Activated T-helper 2 cell treated with anti-CD3 and anti-CD28 coated beads, Interferon-gamma antibody, Interleukin-2, Interleukin-4, amounts not matched to agents 10 μg/mL and 5 μg/mL and 100 μg/mL, durations not matched to agents 14 hours and 24 hours and 36 hours (primary cell): ENCODE data around the gene DMRT3. TPM values are rescaled to one million over a fixed set of nuclear protein-coding genes. Genes with fewer than 3 reads are reported as not detected.
A peak's percentile ranks its signal among the peaks of the same experiment; 100 is the strongest.

ENCODE experiments used
- DNase-seq: peaks from one replicate; pipeline ENCODE4 v3.0.0; 2021; ENCODE audit warnings: low spot score
- H3K27ac Mint-ChIP-seq: one replicate; pipeline ENCODE4 v1.8.0; 2021; ENCODE audit warnings: mixed read lengths
- H3K27me3 Mint-ChIP-seq: one replicate; pipeline ENCODE4 v1.8.0; 2021; ENCODE audit warnings: low read depth, mixed read lengths
- H3K36me3 Mint-ChIP-seq: one replicate; pipeline ENCODE4 v1.8.0; 2021; ENCODE audit warnings: low read depth, mixed read lengths
- H3K4me1 Mint-ChIP-seq: one replicate; pipeline ENCODE4 v1.8.0; 2021; ENCODE audit warnings: low read depth, mixed read lengths
- H3K4me3 Mint-ChIP-seq: one replicate; pipeline ENCODE4 v1.8.0; 2021; ENCODE audit warnings: low read depth, mild to moderate bottlenecking, moderate library complexity, mixed read lengths
- H3K9me3 Mint-ChIP-seq: one replicate; pipeline ENCODE4 v1.8.0; 2021; ENCODE audit warnings: mixed read lengths
- intact Hi-C: fragments of 100-400 bp; cut with micrococcal nuclease; formaldehyde crosslinking; loops from one replicate; pipeline ENCODE4 v1.15.1; 2023
- total RNA-seq: library from RNA; stranded (reverse); gene quantifications from 2 replicates; pipeline ENCODE4 v1.2.3, GENCODE V29; 2022

DMRT3 gene, protein sequence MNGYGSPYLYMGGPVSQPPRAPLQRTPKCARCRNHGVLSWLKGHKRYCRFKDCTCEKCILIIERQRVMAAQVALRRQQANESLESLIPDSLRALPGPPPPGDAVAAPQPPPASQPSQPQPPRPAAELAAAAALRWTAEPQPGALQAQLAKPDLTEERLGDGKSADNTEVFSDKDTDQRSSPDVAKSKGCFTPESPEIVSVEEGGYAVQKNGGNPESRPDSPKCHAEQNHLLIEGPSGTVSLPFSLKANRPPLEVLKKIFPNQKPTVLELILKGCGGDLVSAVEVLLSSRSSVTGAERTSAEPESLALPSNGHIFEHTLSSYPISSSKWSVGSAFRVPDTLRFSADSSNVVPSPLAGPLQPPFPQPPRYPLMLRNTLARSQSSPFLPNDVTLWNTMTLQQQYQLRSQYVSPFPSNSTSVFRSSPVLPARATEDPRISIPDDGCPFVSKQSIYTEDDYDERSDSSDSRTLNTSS
- not detected in 2 replicates for total RNA-seq

DNA sequence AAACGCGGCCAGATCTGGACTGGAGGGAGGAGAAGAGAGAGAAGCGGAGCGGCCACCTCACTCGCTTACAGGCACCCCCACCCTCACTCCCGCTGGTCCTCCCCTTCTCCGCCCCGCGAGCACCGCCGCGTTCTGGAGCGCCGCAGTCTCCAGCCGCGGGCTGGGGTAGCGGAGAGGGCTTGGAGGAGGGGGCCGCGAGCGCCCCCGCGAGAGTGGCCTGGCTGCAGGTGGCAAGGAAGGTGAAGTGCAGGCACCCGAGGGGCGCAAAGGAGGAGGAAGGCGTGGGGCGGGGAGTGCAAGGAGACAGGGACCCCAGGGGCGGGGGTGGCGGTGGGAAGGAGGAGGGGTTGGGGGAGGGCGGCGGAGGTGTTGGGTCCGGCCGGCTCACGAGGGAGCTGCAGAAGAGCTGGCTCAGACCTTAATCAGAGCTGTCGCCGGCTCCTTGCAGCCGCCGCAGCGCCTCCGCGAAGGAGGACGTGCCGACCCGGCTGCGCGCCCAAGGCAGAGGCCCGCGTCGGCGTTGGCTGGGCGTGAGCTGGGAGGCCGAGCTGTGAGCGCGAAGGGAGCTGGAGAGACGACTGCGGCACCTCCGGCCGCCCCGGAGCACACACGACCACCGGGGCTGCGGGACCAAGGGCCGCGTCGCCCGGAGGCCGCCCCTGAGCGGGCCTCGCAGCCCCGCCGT lies at the start of gene DMRT3:
Gene DMRT3, plus strand, starts transcription at position 398 of the 685 bp plus-strand sequence. CDS start 347 bp downstream, outside the sequence.
- peaks cover 76% of the 10 kb centered on the region for H3K27me3 Mint-ChIP-seq
- H3K27ac Mint-ChIP-seq, result peak within 1 kb of the TSS; percentile 38
- H3K4me1 Mint-ChIP-seq, result no peaks in the 10 kb centered on the region
- no peak within 1 kb of the TSS for H3K4me3 Mint-ChIP-seq
- no peak for DNase-seq
- no peaks in the 10 kb centered on the region for H3K9me3 Mint-ChIP-seq
- intact Hi-C loops, result no loop called here
- no peaks in the 10 kb centered on the region for H3K36me3 Mint-ChIP-seq

DNA sequence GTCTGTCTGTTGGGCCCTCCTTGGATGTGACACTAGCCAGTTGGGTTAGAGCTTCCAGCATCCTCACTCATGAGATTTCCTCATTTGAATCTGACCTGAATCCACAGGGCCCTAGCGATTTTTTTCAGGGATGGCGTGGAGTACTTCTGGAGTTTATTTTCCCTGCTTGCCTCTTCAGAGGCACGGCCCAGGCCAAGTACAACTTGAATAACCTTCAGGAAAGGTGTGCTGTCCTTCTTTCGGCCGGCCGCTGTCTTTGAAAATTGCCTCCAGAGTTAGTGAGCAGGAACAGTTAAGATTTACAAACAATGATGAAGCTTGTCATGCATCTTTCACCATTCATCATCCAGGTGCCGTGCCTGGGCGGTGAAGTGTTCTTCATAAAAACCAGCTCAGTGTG lies 49.5 kb upstream of the DMRT3 start:
- Mint-ChIP-seq H3K4me3 (no peak overlapping the region), H3K4me1 (no peaks in the 10 kb centered on the region), H3K9me3 (no peaks in the 10 kb centered on the region), H3K27ac (no peak overlapping the region), H3K36me3 (no peaks in the 10 kb centered on the region), H3K27me3 (peaks cover 6% of the 10 kb centered on the region)
- no peak for DNase-seq
- intact Hi-C loops, result no loop called here

DNA sequence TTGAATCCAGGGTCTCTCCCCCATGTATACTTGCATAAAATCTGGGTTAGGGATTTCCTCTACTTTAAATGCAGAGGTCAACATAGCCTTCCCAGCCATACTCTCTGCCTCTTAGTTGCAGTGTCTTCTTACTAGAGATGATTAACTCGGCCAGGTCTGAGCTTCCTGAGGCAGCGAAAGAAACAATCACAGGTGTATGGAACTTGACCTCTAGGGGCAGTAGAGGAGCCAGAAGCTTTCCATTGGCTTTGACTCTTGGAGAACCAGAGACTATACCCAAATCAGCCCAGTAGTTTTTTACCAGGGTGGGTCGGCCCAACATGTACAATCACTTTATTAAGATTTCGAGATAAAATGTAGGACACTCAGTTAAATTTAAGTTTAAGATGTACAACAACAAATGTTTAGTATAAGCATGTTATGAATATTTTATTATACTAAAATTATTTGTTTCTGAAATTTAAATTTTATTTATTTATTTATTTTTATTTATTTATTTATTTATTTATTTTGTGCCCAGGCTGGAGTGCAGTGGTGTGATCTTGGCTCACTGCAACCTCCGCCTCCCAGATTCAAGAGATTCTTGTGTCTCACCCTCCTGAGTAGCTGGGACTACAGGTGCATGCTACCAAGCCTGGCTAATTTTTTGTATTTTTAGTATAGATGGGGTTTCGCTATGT lies 48.0 kb upstream of the DMRT3 start:
- no peaks in the 10 kb centered on the region for H3K9me3 Mint-ChIP-seq
- H3K4me1 Mint-ChIP-seq, result no peaks in the 10 kb centered on the region
- H3K27ac Mint-ChIP-seq, result no peak overlapping the region
- H3K4me3 Mint-ChIP-seq, result no peak overlapping the region
- no peak for DNase-seq
- H3K36me3 Mint-ChIP-seq, result no peaks in the 10 kb centered on the region
- intact Hi-C loops, result no loop called here
- H3K27me3 Mint-ChIP-seq, result peaks cover 6% of the 10 kb centered on the region

DNA sequence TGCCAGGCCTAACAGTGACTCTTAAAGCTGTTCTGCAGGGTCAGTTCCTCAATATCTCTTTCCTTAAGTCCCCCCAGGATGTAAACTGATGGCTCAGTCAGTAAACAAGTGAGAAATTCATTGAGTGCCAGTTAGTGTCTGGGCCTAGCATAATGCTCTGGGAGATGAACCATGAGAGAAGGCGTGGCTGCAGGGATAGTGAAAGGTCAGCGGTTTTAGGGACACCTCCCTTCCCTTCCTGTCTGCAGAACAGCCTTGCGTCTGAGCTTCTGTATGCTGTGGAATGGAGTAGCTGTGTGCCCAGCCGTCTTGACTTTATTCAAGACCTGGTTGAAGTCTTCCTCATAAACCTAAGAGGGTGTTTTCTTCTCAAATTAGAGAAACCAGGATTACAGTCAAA lies 46.7 kb upstream of the DMRT3 start:
- H3K4me1 Mint-ChIP-seq, result no peaks in the 10 kb centered on the region
- H3K4me3 Mint-ChIP-seq, result no peak overlapping the region
- H3K9me3 Mint-ChIP-seq, result no peaks in the 10 kb centered on the region
- intact Hi-C loops, result no loop called here
- H3K27me3 Mint-ChIP-seq, result peaks cover 6% of the 10 kb centered on the region
- no peaks in the 10 kb centered on the region for H3K36me3 Mint-ChIP-seq
- no peak for DNase-seq
- no peak overlapping the region for H3K27ac Mint-ChIP-seq

DNA sequence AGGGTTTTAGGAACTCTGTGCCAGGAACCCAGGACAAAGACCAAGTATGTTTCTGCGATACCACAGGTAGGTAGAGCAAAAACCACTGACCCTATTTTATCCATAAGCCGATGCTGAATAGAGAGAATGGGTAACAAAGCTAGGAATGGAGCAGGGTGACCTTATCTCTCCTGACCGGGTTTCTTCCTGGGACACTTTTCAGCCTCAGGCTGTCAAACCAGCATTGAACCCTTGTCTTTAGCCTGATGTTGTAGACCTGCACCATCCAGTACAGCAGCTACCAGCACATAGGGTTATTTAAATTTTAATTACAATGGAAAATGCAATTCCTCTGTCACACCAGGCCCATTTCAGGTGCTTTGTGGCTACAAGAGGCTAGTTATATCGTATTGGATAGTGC lies 43.1 kb upstream of the DMRT3 start:
- no peaks in the 10 kb centered on the region for H3K4me1 Mint-ChIP-seq
- no peak overlapping the region for H3K4me3 Mint-ChIP-seq
- no peaks in the 10 kb centered on the region for H3K36me3 Mint-ChIP-seq
- DNase-seq, result no peak
- intact Hi-C loops, result no loop called here
- peaks cover 19% of the 10 kb centered on the region for H3K27me3 Mint-ChIP-seq
- no peaks in the 10 kb centered on the region for H3K9me3 Mint-ChIP-seq
- H3K27ac Mint-ChIP-seq, result no peak overlapping the region

DNA sequence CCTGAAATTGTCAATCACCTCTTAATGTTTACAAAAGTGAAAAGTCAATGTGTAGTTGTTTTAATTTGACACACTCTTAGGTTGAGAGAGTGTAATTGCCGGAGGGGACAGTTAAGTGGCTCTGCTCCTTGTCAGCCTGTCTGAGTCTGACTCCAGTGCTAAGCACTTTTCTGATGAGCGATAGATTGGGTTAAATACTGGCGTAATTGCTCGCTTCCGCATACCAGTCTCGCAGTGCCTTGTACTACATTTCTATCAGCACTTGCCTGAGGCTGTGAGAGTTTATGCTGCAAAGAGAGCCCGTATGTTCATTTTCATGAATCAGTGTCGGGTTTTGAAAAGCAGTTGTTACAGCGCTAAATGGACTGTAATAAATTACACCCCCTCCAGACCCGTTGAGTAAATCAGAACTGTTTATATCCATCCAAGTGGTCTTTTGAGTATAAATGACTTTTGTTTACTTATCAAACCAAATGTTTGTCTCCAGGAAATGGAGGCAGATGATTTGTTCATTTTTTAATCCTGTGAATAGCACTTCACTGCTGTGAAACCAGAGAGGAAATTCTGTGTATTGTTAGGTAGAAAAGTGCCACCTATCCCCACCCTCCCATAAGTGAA lies 41.0 kb upstream of the DMRT3 start:
- intact Hi-C loops, result no loop called here
- H3K9me3 Mint-ChIP-seq, result peaks cover 5% of the 10 kb centered on the region

DNA sequence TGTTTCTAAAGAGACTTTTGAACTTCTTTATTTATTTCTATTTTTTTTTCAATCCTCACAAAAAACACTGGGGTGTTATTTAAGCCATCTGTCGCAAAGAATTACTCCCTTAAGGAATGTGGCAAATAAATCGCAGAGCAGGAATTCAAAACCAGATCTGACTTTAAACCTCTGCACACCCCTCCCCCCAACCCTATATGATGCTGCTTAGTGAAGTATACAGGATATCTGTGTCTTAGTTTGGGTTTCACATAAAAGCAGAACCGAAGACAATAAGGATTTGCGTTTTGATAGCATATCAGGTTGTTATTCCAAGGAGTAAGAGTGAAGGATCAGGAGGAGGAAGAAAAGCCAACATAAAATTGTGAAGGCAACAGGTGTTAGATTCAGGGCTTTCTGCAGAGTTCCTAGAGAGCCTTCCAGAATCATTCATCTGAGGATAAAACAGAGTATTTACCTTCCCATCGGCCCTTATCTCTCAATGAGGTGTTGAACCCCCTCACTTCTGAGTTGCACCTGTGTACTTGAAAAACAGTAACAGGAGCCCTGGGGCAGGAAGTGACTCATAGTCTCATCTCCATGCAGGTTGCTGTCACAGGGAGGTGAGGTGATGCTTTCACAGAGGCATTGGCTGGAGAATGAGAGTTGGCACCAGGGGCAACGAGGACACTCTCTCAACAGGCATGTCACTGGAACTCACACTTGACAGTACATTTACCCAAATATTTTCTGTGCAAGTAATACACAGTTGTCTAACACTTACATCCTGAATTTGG lies 33.5 kb upstream of the DMRT3 start:
- Mint-ChIP-seq H3K36me3 (no peaks in the 10 kb centered on the region), H3K9me3 (peaks cover 5% of the 10 kb centered on the region), H3K27me3 (peaks cover 24% of the 10 kb centered on the region), H3K4me3 (no peak overlapping the region), H3K27ac (no peak overlapping the region), H3K4me1 (no peaks in the 10 kb centered on the region)
- intact Hi-C loops, result no loop called here
- DNase-seq, result no peak

More for the DNA sequence above, 41.0 kb upstream of the DMRT3 start:
- H3K36me3 Mint-ChIP-seq, result no peaks in the 10 kb centered on the region
- H3K4me3 Mint-ChIP-seq, result no peak overlapping the region
- peaks cover 27% of the 10 kb centered on the region for H3K27me3 Mint-ChIP-seq
- no peaks in the 10 kb centered on the region for H3K4me1 Mint-ChIP-seq
- no peak overlapping the region for H3K27ac Mint-ChIP-seq
- DNase-seq, result no peak

DNA sequence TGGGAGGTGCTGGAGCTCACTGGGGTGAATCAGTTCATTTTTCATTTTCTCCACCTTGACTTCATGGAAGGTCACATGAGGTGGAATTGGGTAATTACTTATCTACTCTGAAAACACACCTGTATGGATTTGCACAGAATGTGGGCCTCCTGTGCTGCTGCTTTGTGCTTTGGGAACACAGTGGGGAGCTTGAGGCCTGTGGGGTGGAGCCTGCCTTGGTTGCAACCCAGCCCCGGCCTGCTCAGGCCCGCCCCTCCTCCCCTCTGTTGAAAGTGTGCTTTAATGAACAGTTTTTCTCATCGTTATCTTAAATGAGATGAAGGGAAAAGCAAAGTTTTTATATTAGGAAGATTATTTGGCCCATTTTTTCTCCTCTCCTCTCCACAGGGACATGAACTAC lies 28.5 kb upstream of the DMRT3 start:
- no peaks in the 10 kb centered on the region for H3K9me3 Mint-ChIP-seq
- intact Hi-C loops, result no loop called here
- DNase-seq, result no peak
- H3K4me1 Mint-ChIP-seq, result no peaks in the 10 kb centered on the region
- H3K4me3 Mint-ChIP-seq, result no peak overlapping the region
- no peaks in the 10 kb centered on the region for H3K36me3 Mint-ChIP-seq
- no peak overlapping the region for H3K27ac Mint-ChIP-seq
- peaks cover 22% of the 10 kb centered on the region for H3K27me3 Mint-ChIP-seq

DNA sequence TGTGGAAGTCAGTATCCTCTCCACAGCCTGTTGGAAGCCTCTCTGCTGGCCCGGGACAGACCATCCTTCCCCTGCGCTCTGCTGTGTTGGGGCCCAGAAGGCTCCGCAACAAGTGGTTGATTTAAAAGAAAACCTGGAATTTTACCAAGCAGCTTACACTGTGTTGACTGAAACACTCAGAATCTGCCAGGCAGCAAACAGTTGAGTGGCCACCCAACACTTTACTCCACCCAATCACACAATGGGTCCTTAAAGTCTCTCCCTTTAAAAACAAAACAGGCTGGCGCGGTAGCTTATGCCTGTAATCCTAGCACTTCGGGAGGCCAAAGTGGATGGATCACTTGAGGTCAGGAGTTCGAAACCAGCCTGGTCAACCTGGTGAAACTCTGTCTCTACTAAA lies 28.0 kb upstream of the DMRT3 start:
- peaks cover 20% of the 10 kb centered on the region for H3K27me3 Mint-ChIP-seq
- DNase-seq, result no peak
- H3K4me3 Mint-ChIP-seq, result no peak overlapping the region
- H3K9me3 Mint-ChIP-seq, result no peaks in the 10 kb centered on the region
- no peak overlapping the region for H3K27ac Mint-ChIP-seq
- no peaks in the 10 kb centered on the region for H3K4me1 Mint-ChIP-seq
- H3K36me3 Mint-ChIP-seq, result no peaks in the 10 kb centered on the region
- intact Hi-C loops, result no loop called here

DNA sequence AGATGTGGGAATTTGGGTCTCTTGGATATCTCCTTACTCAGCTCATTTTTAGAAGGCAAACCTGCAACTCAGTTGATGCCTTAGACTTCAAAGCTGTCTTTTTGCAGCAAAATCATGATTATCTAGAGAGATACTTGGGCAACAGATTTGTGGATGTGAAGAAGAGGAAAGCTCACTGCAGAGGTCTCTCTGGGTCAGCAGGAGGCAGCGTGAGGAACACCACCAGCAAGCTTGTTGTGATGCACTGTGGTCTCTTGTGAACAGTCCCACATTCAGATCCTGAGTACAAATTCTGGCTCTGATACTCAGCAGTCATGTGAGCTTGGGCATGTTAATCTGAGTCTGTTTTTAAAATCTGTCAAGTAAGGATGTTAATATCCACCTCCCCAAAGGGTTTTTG lies 26.3 kb upstream of the DMRT3 start:
- H3K4me1 Mint-ChIP-seq, result no peaks in the 10 kb centered on the region
- intact Hi-C loops, result loop anchor here (10.0 kb wide), 1 partner anchor 55 kb away; no protein-coding TSS in a partner anchor
- DNase-seq, result no peak

DNA sequence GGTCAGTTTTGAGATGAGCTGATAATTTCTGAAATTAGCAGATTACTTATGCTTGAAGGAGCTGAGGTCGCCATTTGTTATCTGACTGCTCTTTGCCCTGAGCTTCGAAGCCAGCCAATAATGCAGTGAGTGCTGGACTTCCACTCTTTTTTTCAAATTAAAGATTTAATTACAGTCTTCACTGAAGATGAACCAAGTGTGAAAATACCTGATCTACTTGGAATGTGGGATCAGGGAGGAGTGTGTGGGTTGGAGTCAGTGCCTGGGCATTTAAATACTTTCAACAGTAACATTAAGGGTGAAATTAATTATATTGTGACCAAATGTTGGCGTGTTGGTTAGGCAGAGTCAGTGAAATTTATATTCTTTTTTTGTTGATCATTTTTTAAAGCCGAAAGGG lies 23.9 kb upstream of the DMRT3 start:
- no peak for DNase-seq
- H3K27me3 Mint-ChIP-seq, result peaks cover 17% of the 10 kb centered on the region
- H3K36me3 Mint-ChIP-seq, result no peaks in the 10 kb centered on the region
- intact Hi-C loops, result loop anchor here (10.0 kb wide), 1 partner anchor 58 kb away; no protein-coding TSS in a partner anchor
- H3K4me3 Mint-ChIP-seq, result no peak overlapping the region
- no peaks in the 10 kb centered on the region for H3K4me1 Mint-ChIP-seq
- H3K27ac Mint-ChIP-seq, result no peak overlapping the region
- H3K9me3 Mint-ChIP-seq, result no peaks in the 10 kb centered on the region

More for the DNA sequence above, 26.3 kb upstream of the DMRT3 start:
- Mint-ChIP-seq H3K27me3 (peaks cover 20% of the 10 kb centered on the region), H3K36me3 (no peaks in the 10 kb centered on the region), H3K4me3 (no peak overlapping the region), H3K27ac (no peak overlapping the region), H3K9me3 (no peaks in the 10 kb centered on the region)

DNA sequence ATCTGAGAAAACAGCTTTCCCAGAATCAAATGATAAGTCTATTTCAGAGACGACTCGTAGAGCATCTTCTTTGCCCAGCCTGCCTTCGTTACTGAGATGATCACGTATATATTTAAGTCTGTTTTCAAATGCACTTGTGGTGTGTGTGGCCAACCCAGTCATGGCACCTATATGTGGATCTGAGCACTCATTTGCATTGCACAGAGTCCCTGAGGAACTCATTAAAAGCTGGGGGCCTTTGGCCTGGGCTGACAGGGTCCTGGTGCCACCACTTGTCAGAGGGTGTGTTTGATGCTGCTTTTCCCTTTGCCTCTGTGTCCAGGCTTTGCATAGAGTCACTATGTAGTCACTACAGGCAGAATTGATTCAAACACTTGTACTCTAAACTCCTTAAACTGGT lies 17.4 kb upstream of the DMRT3 start:
- intact Hi-C loops, result loop anchor here (10.0 kb wide), 1 partner anchor 64 kb away; no protein-coding TSS in a partner anchor
- Mint-ChIP-seq H3K36me3 (no peaks in the 10 kb centered on the region), H3K4me3 (no peak overlapping the region), H3K27me3 (peaks cover 26% of the 10 kb centered on the region), H3K4me1 (no peaks in the 10 kb centered on the region), H3K27ac (no peak overlapping the region), H3K9me3 (no peaks in the 10 kb centered on the region)
- DNase-seq, result no peak
